A673 (cell line): ENCODE data around the gene CYP20A1. TPM values are rescaled to one million over a fixed set of nuclear protein-coding genes. Genes with fewer than 3 reads are reported as not detected.

Source experiments
- BruUV-seq: library from RNA; stranded (reverse); fragments of 400-500 nt; replicated peaks from 2 replicates; lab custom pipeline; 2021; lab: Mats Ljungman, UMichigan
- CTCF ChIA-PET: fragments of 300-600 bp; sonication (Branson Sonifier 250); formaldehyde crosslinking; loops from one replicate; lab custom pipeline; 2022; ENCODE audit warnings: antibody characterized with exemption; lab: Charles Lee
- POLR2A ChIA-PET: fragments of 300-600 bp; sonication (Branson Sonifier 250); formaldehyde crosslinking; loops from one replicate; lab custom pipeline; 2022; ENCODE audit warnings: antibody characterized with exemption; ENCODE audit not compliant: low non-redundant PET; lab: Charles Lee
- DNase-seq: peaks from one replicate; pipeline ENCODE4 v3.0.0-alpha.2; 2015; ENCODE audit warnings: low spot score
- H3K27ac ChIP-seq: fragments of 200-600 bp; sonication (generic); 2 replicates; pipeline ENCODE4 v1.5.1; 2016; ENCODE audit warnings: mixed run types, low read depth, mild to moderate bottlenecking, mixed read lengths, antibody characterized with exemption, low read length; ENCODE audit not compliant: poor library complexity, severe bottlenecking
- H3K27me3 ChIP-seq: fragments of 200-600 bp; sonication (generic); replicated peaks from 2 replicates; pipeline ENCODE4 v1.6.1; 2017; ENCODE audit warnings: mixed run types, low read depth, mild to moderate bottlenecking, mixed read lengths, antibody characterized with exemption, low read length; ENCODE audit not compliant: insufficient read depth, poor library complexity
- H3K36me3 ChIP-seq: fragments of 200-600 bp; sonication (generic); 2 replicates; pipeline ENCODE4 v1.6.1; 2016; ENCODE audit warnings: mixed run types, mild to moderate bottlenecking, mixed read lengths, antibody characterized with exemption, low read length; ENCODE audit not compliant: insufficient read depth, poor library complexity, severe bottlenecking
- H3K4me1 ChIP-seq: fragments of 200-600 bp; sonication (generic); 2 replicates; pipeline ENCODE4 v1.6.1; 2017; ENCODE audit warnings: mixed run types, mild to moderate bottlenecking, mixed read lengths, antibody characterized with exemption, low read length; ENCODE audit not compliant: insufficient read depth, poor library complexity, severe bottlenecking
- H3K4me3 ChIP-seq: fragments of 200-600 bp; sonication (generic); 2 replicates; pipeline ENCODE4 v1.5.1; 2016; ENCODE audit warnings: low read depth, mixed run types, mild to moderate bottlenecking, mixed read lengths, low read length; ENCODE audit not compliant: poor library complexity, severe bottlenecking
- H3K9me3 ChIP-seq: fragments of 200-600 bp; sonication (generic); 2 replicates; pipeline ENCODE4 v1.6.1; 2016; ENCODE audit warnings: mixed run types, low read depth, mild to moderate bottlenecking, mixed read lengths, antibody characterized with exemption, low read length; ENCODE audit not compliant: poor library complexity, severe bottlenecking
- EZH2 ChIP-seq: fragments of 200-600 bp; sonication (generic); IDR thresholded peaks from 2 replicates; pipeline ENCODE4 v1.6.1; 2017; ENCODE audit warnings: borderline replicate concordance, low read depth, mild to moderate bottlenecking, mixed read lengths, antibody characterized with exemption, low read length; ENCODE audit not compliant: poor library complexity, severe bottlenecking
- intact Hi-C: fragments of 100-400 bp; cut with micrococcal nuclease; formaldehyde crosslinking; loops from one replicate; pipeline ENCODE4 v1.10.0; 2022; ENCODE audit not compliant: unreplicated experiment
- total RNA-seq: library from RNA; stranded (reverse); gene quantifications from 2 replicates; pipeline ENCODE4 v1.2.3, GENCODE V29; 2021
- TF ChIP-seq, protein P1 (sequence below): fragments of 300-800, 200-600 bp; sonication (generic); conservative IDR thresholded peaks from 2 replicates; pipeline ENCODE4 v1.5.1; 2017; ENCODE audit warnings: low read depth, mild to moderate bottlenecking, antibody characterized with exemption, low read length, moderate library complexity, mixed read lengths

The CYP20A1 gene
- total RNA-seq, 1 experiment from 2014 or later, result 17.1 TPM

DNA sequence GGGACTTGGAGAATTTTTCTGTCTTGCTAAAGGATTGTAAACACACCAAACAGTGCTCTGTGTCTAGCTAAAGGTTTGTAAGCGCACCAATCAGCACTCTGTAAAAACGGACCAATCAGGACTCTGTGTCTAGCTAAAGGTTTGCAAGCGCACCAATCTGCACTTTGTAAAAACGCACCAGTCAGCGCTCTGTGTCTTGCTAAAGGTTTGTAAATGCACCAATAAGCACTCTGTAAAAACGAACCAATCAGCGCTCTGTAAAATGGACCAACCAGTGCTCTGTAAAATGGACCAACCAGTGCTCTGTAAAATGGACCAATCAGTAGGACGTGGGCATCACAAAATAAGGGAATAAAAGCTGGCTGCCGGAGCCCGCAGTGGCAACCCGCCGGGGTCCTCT lies 105.8 kb downstream of the CYP20A1 start:
- Histone ChIP-seq H3K4me3 (no peak overlapping the region), H3K27me3 (no peaks in the 10 kb centered on the region), H3K4me1 (no peaks in the 10 kb centered on the region), H3K9me3 (no peaks in the 10 kb centered on the region), H3K36me3 (peaks cover 12% of the 10 kb centered on the region), H3K27ac (no peak overlapping the region)
- no TSS peak for BruUV-seq
- intact Hi-C loops, result no loop called here
- TF ChIP-seq, protein P1, sequence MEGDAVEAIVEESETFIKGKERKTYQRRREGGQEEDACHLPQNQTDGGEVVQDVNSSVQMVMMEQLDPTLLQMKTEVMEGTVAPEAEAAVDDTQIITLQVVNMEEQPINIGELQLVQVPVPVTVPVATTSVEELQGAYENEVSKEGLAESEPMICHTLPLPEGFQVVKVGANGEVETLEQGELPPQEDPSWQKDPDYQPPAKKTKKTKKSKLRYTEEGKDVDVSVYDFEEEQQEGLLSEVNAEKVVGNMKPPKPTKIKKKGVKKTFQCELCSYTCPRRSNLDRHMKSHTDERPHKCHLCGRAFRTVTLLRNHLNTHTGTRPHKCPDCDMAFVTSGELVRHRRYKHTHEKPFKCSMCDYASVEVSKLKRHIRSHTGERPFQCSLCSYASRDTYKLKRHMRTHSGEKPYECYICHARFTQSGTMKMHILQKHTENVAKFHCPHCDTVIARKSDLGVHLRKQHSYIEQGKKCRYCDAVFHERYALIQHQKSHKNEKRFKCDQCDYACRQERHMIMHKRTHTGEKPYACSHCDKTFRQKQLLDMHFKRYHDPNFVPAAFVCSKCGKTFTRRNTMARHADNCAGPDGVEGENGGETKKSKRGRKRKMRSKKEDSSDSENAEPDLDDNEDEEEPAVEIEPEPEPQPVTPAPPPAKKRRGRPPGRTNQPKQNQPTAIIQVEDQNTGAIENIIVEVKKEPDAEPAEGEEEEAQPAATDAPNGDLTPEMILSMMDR, result no peak
- no peak for DNase-seq
- ChIA-PET POLR2A (no interaction called here), CTCF (no interaction called here)

DNA sequence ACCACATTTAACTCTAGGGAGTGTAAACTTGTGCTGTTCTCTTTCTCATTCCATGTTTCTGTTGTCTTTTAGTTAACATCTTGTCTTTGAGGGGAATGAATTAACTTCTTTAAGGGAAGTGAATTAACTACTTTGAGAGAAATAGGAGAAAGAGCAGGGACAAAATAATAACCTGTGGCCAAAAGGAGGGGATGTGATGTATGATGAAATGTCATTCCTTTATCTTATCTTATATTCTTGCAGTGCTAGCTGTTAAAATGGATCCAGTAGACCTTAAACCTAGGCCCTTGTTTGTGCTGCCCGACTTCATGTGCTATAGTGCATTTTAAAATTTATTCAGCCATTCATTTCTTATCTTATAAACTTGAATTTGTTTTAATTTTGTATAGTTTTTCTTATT lies 107.8 kb downstream of the CYP20A1 start:
- peaks cover 12% of the 10 kb centered on the region for H3K36me3 ChIP-seq
- ChIA-PET CTCF (no interaction called here), POLR2A (no interaction called here)
- no peaks in the 10 kb centered on the region for H3K4me1 ChIP-seq
- no peak overlapping the region for H3K27ac ChIP-seq
- no TSS peak for BruUV-seq
- no peaks in the 10 kb centered on the region for H3K9me3 ChIP-seq
- H3K4me3 ChIP-seq, result no peak overlapping the region
- no peak for TF ChIP-seq EZH2
- TF ChIP-seq, protein P1, result no peak
- intact Hi-C loops, result no loop called here
- DNase-seq, result no peak
- no peaks in the 10 kb centered on the region for H3K27me3 ChIP-seq

DNA sequence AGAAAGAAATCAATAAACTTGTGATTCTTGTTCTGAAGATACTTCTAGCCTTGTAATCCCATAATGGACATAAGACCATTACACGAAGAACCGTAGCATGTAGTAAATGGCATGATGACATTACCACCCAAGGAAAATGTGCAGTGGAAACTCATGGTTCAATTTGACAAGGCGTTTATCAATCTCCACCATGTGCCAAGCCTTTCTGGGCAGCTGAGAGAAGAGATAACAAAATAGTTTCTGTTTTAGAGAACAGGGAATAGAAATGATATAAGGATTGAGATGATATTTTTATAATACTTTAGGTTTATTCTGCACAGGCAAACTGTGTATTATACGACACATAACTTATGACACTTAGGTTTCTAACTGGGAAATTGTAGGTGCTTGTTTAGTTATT lies 108.6 kb downstream of the CYP20A1 start:
- intact Hi-C loops, result no loop called here
- BruUV-seq, result no TSS peak
- no peak overlapping the region for H3K27ac ChIP-seq
- H3K4me3 ChIP-seq, result no peak overlapping the region
- ChIA-PET POLR2A (no interaction called here), CTCF (no interaction called here)
- H3K36me3 ChIP-seq, result peaks cover 12% of the 10 kb centered on the region
- no peaks in the 10 kb centered on the region for H3K9me3 ChIP-seq
- TF ChIP-seq, protein P1, result no peak
- TF ChIP-seq EZH2, result no peak
- H3K27me3 ChIP-seq, result no peaks in the 10 kb centered on the region
- DNase-seq, result no peak
- no peaks in the 10 kb centered on the region for H3K4me1 ChIP-seq
